Stomach (tissue), 4 donors: ENCODE results near the gene TBC1D16.

Experiments used
- CTCF ChIP-seq, 7 experiments: fragments of 450-650 bp in 4 of 7; fragments of 200-600 bp in 3 of 7; sonication (generic) in 3 of 7; IDR thresholded peaks; one replicate each; pipeline ENCODE4 v1.5.1; 2016 to 2019; ENCODE audit warnings: antibody characterized with exemption in 7 of 7, control low read depth in 2 of 7, mild to moderate bottlenecking in 1 of 7
- EP300 ChIP-seq: sonication (generic); formaldehyde crosslinking; IDR thresholded peaks from one replicate; pipeline ENCODE4 v1.6.1; 2017; ENCODE audit warnings: antibody characterized with exemption
- POLR2A ChIP-seq, 4 donors: fragments of 450-650 bp; IDR thresholded peaks; one replicate each; pipeline ENCODE4 v1.6.1; 2016; ENCODE audit warnings: antibody characterized with exemption in 4 of 4, control low read depth in 2 of 4, mild to moderate bottlenecking in 1 of 4, moderate library complexity in 1 of 4
- POLR2AphosphoS5 ChIP-seq, 3 donors: sonication (generic); formaldehyde crosslinking; IDR thresholded peaks; one replicate each; pipeline ENCODE4 v1.6.1; 2016; ENCODE audit warnings: antibody characterized with exemption in 3 of 3

- no peak for TF ChIP-seq POLR2A (IDR thresholded peaks at IDR 0.05)
- TF ChIP-seq CTCF (IDR thresholded peaks at IDR 0.05): no peak
- TF ChIP-seq POLR2AphosphoS5 (IDR thresholded peaks at IDR 0.05): no peak
- no peak for TF ChIP-seq EP300
Observed at GRCh38 chr17:79940459-79941087, 95.1 kb downstream of the TBC1D16 start.
